ENCODE results near the gene IL13.
"Not testable (repeated sequence)": the region's sequence is repeated elsewhere in the genome, so short reads cannot be mapped to it uniquely, and the experiment has no call there.

Gene IL13

GRCh38 chr5:132657676-132658380 lies at the start of gene IL13:
Gene IL13 (plus strand): TSS chr5:132658173. CDS start chr5:132658187, 14 bp downstream.
- no peak for DNase-seq

GRCh38 chr5:132611965-132612364 lies 46.0 kb upstream of the IL13 start:
- DNase-seq, result no peak

- no peak for DNase-seq
Observed at GRCh38 chr5:132612846-132613245, 45.1 kb upstream of the IL13 start.

GRCh38 chr5:132621699-132622098 lies 36.3 kb upstream of the IL13 start:
- no peak for DNase-seq

GRCh38 chr5:132622608-132623007 lies 35.4 kb upstream of the IL13 start:
- no peak for DNase-seq

- no peak for DNase-seq
Observed at GRCh38 chr5:132627470-132627869, 30.5 kb upstream of the IL13 start.

- no peak for DNase-seq
Observed at GRCh38 chr5:132628814-132629213, 29.2 kb upstream of the IL13 start.

- DNase-seq, result no peak
Observed at GRCh38 chr5:132629230-132629944, 28.6 kb upstream of the IL13 start.

GRCh38 chr5:132633587-132633986 lies 24.4 kb upstream of the IL13 start:
- not testable (repeated sequence) for DNase-seq

GRCh38 chr5:132635873-132636272 lies 22.1 kb upstream of the IL13 start:
- no peak for DNase-seq

GRCh38 chr5:132637241-132637640 lies 20.7 kb upstream of the IL13 start:
- DNase-seq, result no peak

GRCh38 chr5:132639706-132640130 lies 18.3 kb upstream of the IL13 start:
- no peak for DNase-seq

- no peak for DNase-seq
Observed at GRCh38 chr5:132640613-132641012, 17.4 kb upstream of the IL13 start.

- peak; percentile 44 for DNase-seq
Observed at GRCh38 chr5:132641241-132641723, 16.7 kb upstream of the IL13 start.

- DNase-seq, result no peak
Observed at GRCh38 chr5:132641841-132642240, 16.1 kb upstream of the IL13 start.

- no peak for DNase-seq
Observed at GRCh38 chr5:132644177-132644576, 13.8 kb upstream of the IL13 start.

- no peak for DNase-seq
Observed at GRCh38 chr5:132646583-132647266, 11.2 kb upstream of the IL13 start.

GRCh38 chr5:132647473-132647872 lies 10.5 kb upstream of the IL13 start:
- no peak for DNase-seq

- no peak for DNase-seq
Observed at GRCh38 chr5:132648355-132648754, 9.6 kb upstream of the IL13 start.

- no peak for DNase-seq
Observed at GRCh38 chr5:132651838-132652469, 6.0 kb upstream of the IL13 start.

- no peak for DNase-seq
Observed at GRCh38 chr5:132653716-132654115, 4.3 kb upstream of the IL13 start.

- peak; percentile 18 for DNase-seq
Observed at GRCh38 chr5:132655821-132656773, 1.9 kb upstream of the IL13 start.

All from stimulated activated naive CD4-positive, alpha-beta T cell treated with Interleukin-2 at 50 U/mL for 16 hours (primary cell).